Measurements from ENCODE around the gene GSTP1. TPM values are rescaled to one million over a fixed set of nuclear protein-coding genes. Genes with fewer than 3 reads are reported as not detected.

The GSTP1 gene
- total RNA-seq, 1 donor from 2014 or later: 978 TPM

DNA sequence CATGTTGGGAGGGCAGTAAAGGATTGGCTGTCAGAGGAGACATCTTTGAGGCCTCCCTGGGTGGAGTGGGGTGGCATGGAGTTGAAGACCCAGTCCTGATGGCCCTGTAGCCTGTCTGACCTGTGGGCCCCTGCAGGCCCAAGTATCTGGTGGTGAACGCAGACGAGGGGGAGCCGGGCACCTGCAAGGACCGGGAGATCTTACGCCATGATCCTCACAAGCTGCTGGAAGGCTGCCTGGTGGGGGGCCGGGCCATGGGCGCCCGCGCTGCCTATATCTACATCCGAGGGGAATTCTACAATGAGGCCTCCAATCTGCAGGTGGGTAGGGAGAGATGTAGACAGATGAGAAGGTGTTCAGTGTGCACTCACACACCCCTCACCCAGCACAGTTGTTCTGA, 25.7 kb downstream of the GSTP1 start:
- H3K36me3 Mint-ChIP-seq (ENCODE audit: insufficient read depth): peaks cover 5% of the 10 kb centered on the region
- H3K9me3 Mint-ChIP-seq (ENCODE audit: low read depth): no peaks in the 10 kb centered on the region
- no peak for DNase-seq (ENCODE audit: low spot score, unreplicated experiment)
- H3K27ac Mint-ChIP-seq: no peak overlapping the region
- H3K27me3 Mint-ChIP-seq: peaks cover 4% of the 10 kb centered on the region
- H3K4me3 Mint-ChIP-seq (ENCODE audit: low read depth): no peak overlapping the region
- H3K4me1 Mint-ChIP-seq (ENCODE audit: low read depth): peaks cover 14% of the 10 kb centered on the region
- TF ChIP-seq, protein P1, sequence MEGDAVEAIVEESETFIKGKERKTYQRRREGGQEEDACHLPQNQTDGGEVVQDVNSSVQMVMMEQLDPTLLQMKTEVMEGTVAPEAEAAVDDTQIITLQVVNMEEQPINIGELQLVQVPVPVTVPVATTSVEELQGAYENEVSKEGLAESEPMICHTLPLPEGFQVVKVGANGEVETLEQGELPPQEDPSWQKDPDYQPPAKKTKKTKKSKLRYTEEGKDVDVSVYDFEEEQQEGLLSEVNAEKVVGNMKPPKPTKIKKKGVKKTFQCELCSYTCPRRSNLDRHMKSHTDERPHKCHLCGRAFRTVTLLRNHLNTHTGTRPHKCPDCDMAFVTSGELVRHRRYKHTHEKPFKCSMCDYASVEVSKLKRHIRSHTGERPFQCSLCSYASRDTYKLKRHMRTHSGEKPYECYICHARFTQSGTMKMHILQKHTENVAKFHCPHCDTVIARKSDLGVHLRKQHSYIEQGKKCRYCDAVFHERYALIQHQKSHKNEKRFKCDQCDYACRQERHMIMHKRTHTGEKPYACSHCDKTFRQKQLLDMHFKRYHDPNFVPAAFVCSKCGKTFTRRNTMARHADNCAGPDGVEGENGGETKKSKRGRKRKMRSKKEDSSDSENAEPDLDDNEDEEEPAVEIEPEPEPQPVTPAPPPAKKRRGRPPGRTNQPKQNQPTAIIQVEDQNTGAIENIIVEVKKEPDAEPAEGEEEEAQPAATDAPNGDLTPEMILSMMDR (IDR thresholded peaks at IDR 0.05; ENCODE audit: unreplicated experiment): no peak

- peaks cover 5% of the 10 kb centered on the region for H3K36me3 Mint-ChIP-seq (ENCODE audit: insufficient read depth)
- no peak overlapping the region for H3K27ac Mint-ChIP-seq
- no peaks in the 10 kb centered on the region for H3K27me3 Mint-ChIP-seq
- no peak overlapping the region for H3K4me3 Mint-ChIP-seq (ENCODE audit: low read depth)
- H3K9me3 Mint-ChIP-seq (ENCODE audit: low read depth): no peaks in the 10 kb centered on the region
- TF ChIP-seq, protein P1 (IDR thresholded peaks at IDR 0.05; ENCODE audit: unreplicated experiment): no peak
- no peak for DNase-seq (ENCODE audit: low spot score, unreplicated experiment)
- H3K4me1 Mint-ChIP-seq (ENCODE audit: low read depth): peaks cover 11% of the 10 kb centered on the region
Observed at GRCh38 chr11:67610302-67610868, 26.8 kb downstream of the GSTP1 start.

- H3K27me3 Mint-ChIP-seq: no peaks in the 10 kb centered on the region
- no peak overlapping the region for H3K27ac Mint-ChIP-seq
- TF ChIP-seq, protein P1 (IDR thresholded peaks at IDR 0.05; ENCODE audit: unreplicated experiment): no peak
- H3K36me3 Mint-ChIP-seq (ENCODE audit: insufficient read depth): peaks cover 5% of the 10 kb centered on the region
- no peaks in the 10 kb centered on the region for H3K9me3 Mint-ChIP-seq (ENCODE audit: low read depth)
- H3K4me1 Mint-ChIP-seq (ENCODE audit: low read depth): peaks cover 7% of the 10 kb centered on the region
- no peak overlapping the region for H3K4me3 Mint-ChIP-seq (ENCODE audit: low read depth)
- DNase-seq (ENCODE audit: low spot score, unreplicated experiment): no peak
Observed at GRCh38 chr11:67611165-67611564, 27.6 kb downstream of the GSTP1 start.

- peaks cover under 1% of the 10 kb centered on the region for H3K27me3 Mint-ChIP-seq
- H3K36me3 Mint-ChIP-seq (ENCODE audit: insufficient read depth): peaks cover 5% of the 10 kb centered on the region
- H3K4me1 Mint-ChIP-seq (ENCODE audit: low read depth): peaks cover 6% of the 10 kb centered on the region
- peak overlapping the region; percentile 52 for H3K27ac Mint-ChIP-seq
- DNase-seq (ENCODE audit: low spot score, unreplicated experiment): no peak
- H3K9me3 Mint-ChIP-seq (ENCODE audit: low read depth): no peaks in the 10 kb centered on the region
- TF ChIP-seq, protein P1 (IDR thresholded peaks at IDR 0.05; ENCODE audit: unreplicated experiment): no peak
- no peak overlapping the region for H3K4me3 Mint-ChIP-seq (ENCODE audit: low read depth)
Observed at GRCh38 chr11:67611704-67612587, 28.3 kb downstream of the GSTP1 start.

DNA sequence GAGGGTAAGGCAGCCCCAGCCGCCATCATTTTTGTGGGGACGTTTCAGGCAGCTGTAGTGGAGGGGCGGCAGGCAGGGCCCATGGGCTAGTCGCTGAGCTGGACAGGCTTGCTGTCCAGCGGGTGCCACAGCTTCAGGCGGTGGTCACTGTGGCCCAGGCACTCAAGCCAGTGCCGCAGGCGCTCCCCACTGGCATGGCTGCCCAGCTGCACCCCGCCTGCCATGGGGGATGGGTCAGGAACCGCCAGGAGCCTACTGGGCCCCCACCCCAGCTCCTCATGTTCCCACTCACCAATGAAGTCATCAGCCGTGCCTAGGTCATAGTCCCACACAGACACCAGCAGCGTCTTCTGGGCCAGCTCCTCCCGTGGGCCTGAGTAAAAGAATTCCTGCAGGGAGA, 29.1 kb downstream of the GSTP1 start:
- Mint-ChIP-seq H3K36me3 (ENCODE audit: insufficient read depth) (peaks cover 5% of the 10 kb centered on the region), H3K4me3 (ENCODE audit: low read depth) (no peak overlapping the region), H3K9me3 (ENCODE audit: low read depth) (no peaks in the 10 kb centered on the region), H3K27me3 (peaks cover 8% of the 10 kb centered on the region), H3K4me1 (ENCODE audit: low read depth) (peaks cover 7% of the 10 kb centered on the region), H3K27ac (no peak overlapping the region)
- no peak for DNase-seq (ENCODE audit: low spot score, unreplicated experiment)
- TF ChIP-seq, protein P1 (IDR thresholded peaks at IDR 0.05; ENCODE audit: unreplicated experiment): no peak

Measured in progenitor cell of endocrine pancreas (in vitro differentiated cells).